Subcutaneous abdominal adipose tissue (tissue), 5 donors: ENCODE data around the gene MYLK.
A peak's percentile ranks its signal among the peaks of the same experiment; 100 is the strongest.

Experiments
- H3K27ac ChIP-seq: one replicate; pipeline ENCODE4 v1.7.0; 2013; ENCODE audit warnings: low read depth, mild to moderate bottlenecking, inconsistent platforms, low read length, moderate library complexity
- H3K27me3 ChIP-seq, 5 donors: one replicate each; pipeline ENCODE4 v1.7.0; 2013; ENCODE audit warnings: low read length in 5 of 5, inconsistent platforms in 1 of 5; ENCODE audit not compliant: control insufficient read depth in 5 of 5, insufficient read depth in 4 of 5
- H3K36me3 ChIP-seq, 5 donors: one replicate each; pipeline ENCODE4 v1.7.0; 2013; ENCODE audit warnings: low read length in 5 of 5; ENCODE audit not compliant: control insufficient read depth in 5 of 5, insufficient read depth in 5 of 5
- H3K4me1 ChIP-seq, 5 donors: one replicate each; pipeline ENCODE4 v1.7.0; 2013; ENCODE audit warnings: low read length in 5 of 5, mild to moderate bottlenecking in 3 of 5, moderate library complexity in 1 of 5; ENCODE audit not compliant: control insufficient read depth in 5 of 5, insufficient read depth in 5 of 5
- H3K4me3 ChIP-seq, 5 donors: one replicate each; pipeline ENCODE4 v1.7.0; 2013; ENCODE audit warnings: low read length in 5 of 5, low read depth in 1 of 5
- H3K9ac ChIP-seq, 5 donors: one replicate each; pipeline ENCODE4 v1.7.0; 2013; ENCODE audit warnings: low read length in 5 of 5, mild to moderate bottlenecking in 4 of 5, moderate library complexity in 3 of 5
- H3K9me3 ChIP-seq, 5 donors: one replicate each; pipeline ENCODE4 v1.7.0; 2013; ENCODE audit warnings: low read length in 5 of 5; ENCODE audit not compliant: control insufficient read depth in 5 of 5
- donor health status: healthy.
- donor health status: healthy.
- donor health status: healthy.
- donor health status: healthy.
- donor health status: healthy.

The MYLK gene, protein sequence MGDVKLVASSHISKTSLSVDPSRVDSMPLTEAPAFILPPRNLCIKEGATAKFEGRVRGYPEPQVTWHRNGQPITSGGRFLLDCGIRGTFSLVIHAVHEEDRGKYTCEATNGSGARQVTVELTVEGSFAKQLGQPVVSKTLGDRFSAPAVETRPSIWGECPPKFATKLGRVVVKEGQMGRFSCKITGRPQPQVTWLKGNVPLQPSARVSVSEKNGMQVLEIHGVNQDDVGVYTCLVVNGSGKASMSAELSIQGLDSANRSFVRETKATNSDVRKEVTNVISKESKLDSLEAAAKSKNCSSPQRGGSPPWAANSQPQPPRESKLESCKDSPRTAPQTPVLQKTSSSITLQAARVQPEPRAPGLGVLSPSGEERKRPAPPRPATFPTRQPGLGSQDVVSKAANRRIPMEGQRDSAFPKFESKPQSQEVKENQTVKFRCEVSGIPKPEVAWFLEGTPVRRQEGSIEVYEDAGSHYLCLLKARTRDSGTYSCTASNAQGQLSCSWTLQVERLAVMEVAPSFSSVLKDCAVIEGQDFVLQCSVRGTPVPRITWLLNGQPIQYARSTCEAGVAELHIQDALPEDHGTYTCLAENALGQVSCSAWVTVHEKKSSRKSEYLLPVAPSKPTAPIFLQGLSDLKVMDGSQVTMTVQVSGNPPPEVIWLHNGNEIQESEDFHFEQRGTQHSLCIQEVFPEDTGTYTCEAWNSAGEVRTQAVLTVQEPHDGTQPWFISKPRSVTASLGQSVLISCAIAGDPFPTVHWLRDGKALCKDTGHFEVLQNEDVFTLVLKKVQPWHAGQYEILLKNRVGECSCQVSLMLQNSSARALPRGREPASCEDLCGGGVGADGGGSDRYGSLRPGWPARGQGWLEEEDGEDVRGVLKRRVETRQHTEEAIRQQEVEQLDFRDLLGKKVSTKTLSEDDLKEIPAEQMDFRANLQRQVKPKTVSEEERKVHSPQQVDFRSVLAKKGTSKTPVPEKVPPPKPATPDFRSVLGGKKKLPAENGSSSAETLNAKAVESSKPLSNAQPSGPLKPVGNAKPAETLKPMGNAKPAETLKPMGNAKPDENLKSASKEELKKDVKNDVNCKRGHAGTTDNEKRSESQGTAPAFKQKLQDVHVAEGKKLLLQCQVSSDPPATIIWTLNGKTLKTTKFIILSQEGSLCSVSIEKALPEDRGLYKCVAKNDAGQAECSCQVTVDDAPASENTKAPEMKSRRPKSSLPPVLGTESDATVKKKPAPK (N-terminal part only)

GRCh38 chr3:123884203-123884831 is at the start of gene MYLK:
MYLK (minus strand) TSS chr3:123884332; CDS start chr3:123793841, 90,491 bp downstream.
- Histone ChIP-seq H3K9ac (peak within 1 kb of the TSS in 4 of 5 donors; percentile 20 to 68 (median 44)), H3K9me3 (no peaks in the 10 kb centered on the region), H3K27me3 (peaks cover 0 to 3% (median 0%) of the 10 kb centered on the region in 5 donors), H3K4me3 (peak within 1 kb of the TSS; percentile 58 to 81 (median 68)), H3K27ac (no peak within 1 kb of the TSS), H3K36me3 (no peaks in the 10 kb centered on the region), H3K4me1 (peaks cover 0 to 17% (median 15%) of the 10 kb centered on the region in 5 donors)

DNA sequence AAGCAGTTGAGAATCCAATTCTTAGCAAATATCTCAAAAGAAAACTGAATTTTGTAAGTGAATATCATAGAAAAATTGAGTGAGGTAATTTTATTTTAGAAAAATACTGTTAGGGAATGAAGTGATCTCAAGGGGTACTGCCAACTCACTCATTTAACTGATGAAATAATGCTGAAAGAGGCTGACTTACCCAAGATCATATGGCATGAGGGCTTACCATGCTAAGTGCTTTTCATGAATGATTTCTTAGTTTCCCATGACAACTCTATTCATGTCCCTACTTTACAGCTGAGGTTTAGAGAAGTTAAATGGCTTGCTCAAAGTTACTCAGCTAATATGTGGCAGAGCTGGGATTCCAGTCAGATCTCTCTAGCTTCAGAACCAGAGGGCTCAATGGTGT is 46.3 kb upstream of the MYLK start:
- Histone ChIP-seq H3K27me3 (no peaks in the 10 kb centered on the region), H3K36me3 (peaks cover 6 to 25% (median 19%) of the 10 kb centered on the region in 5 donors), H3K27ac (no peak overlapping the region), H3K9ac (no peak overlapping the region), H3K4me1 (no peaks in the 10 kb centered on the region), H3K9me3 (no peaks in the 10 kb centered on the region), H3K4me3 (no peak overlapping the region)

- no peak overlapping the region for H3K27ac ChIP-seq
Observed at GRCh38 chr3:123929325-123929724, 45.2 kb upstream of the MYLK start.

GRCh38 chr3:123926396-123926795 is 42.3 kb upstream of the MYLK start:
- Histone ChIP-seq H3K4me1 (no peaks in the 10 kb centered on the region), H3K27me3 (no peaks in the 10 kb centered on the region), H3K9me3 (peaks cover 0 to 11% (median 6%) of the 10 kb centered on the region in 5 donors), H3K36me3 (peaks cover 6 to 27% (median 12%) of the 10 kb centered on the region in 5 donors), H3K4me3 (no peak overlapping the region), H3K27ac (no peak overlapping the region), H3K9ac (no peak overlapping the region)

More at GRCh38 chr3:123929325-123929724, 45.2 kb upstream of the MYLK start:
- Histone ChIP-seq H3K27me3 (no peaks in the 10 kb centered on the region), H3K9ac (no peak overlapping the region), H3K4me3 (no peak overlapping the region), H3K36me3 (peaks cover 6 to 27% (median 20%) of the 10 kb centered on the region in 5 donors), H3K9me3 (no peaks in the 10 kb centered on the region), H3K4me1 (no peaks in the 10 kb centered on the region)

GRCh38 chr3:123920868-123921267 is 36.7 kb upstream of the MYLK start:
- no peak overlapping the region for H3K27ac ChIP-seq
- H3K4me3 ChIP-seq = no peak overlapping the region
- peaks cover 5 to 24% (median 18%) of the 10 kb centered on the region in 5 donors for H3K9me3 ChIP-seq
- H3K9ac ChIP-seq = no peak overlapping the region
- no peaks in the 10 kb centered on the region for H3K27me3 ChIP-seq
- peaks cover 0 to 32% (median 19%) of the 10 kb centered on the region in 5 donors for H3K36me3 ChIP-seq
- no peaks in the 10 kb centered on the region for H3K4me1 ChIP-seq

GRCh38 chr3:123920383-123920782 is 36.3 kb upstream of the MYLK start:
- Histone ChIP-seq H3K9me3 (peaks cover 5 to 24% (median 18%) of the 10 kb centered on the region in 5 donors), H3K4me1 (no peaks in the 10 kb centered on the region), H3K27ac (no peak overlapping the region), H3K36me3 (peaks cover 0 to 32% (median 19%) of the 10 kb centered on the region in 5 donors), H3K27me3 (no peaks in the 10 kb centered on the region), H3K4me3 (no peak overlapping the region), H3K9ac (no peak overlapping the region)

DNA sequence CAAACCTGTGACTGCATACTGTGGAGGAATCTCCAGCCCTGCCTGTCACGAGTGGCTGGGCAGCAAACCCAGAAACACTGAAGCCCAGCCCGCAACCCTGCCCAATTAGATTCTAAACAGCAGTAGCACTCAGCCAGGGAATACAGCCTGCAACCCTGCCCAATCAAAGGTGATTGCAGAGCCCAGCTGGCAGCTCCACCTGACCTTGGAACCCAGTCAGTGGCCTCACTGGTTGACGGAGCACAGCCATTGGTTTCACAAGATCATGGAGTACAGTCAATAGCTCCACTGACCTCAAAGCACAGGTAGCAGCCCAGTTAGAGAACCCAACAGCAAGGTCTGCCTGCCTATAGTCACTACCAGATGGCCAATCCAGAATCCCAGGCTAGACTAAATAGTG is 35.2 kb upstream of the MYLK start:
- Histone ChIP-seq H3K27me3 (no peaks in the 10 kb centered on the region), H3K4me1 (no peaks in the 10 kb centered on the region), H3K4me3 (no peak overlapping the region), H3K27ac (no peak overlapping the region), H3K36me3 (peaks cover 0 to 34% (median 19%) of the 10 kb centered on the region in 5 donors), H3K9ac (no peak overlapping the region), H3K9me3 (peaks cover 5 to 24% (median 18%) of the 10 kb centered on the region in 5 donors)

GRCh38 chr3:123914829-123915228 is 30.7 kb upstream of the MYLK start:
- Histone ChIP-seq H3K4me1 (no peaks in the 10 kb centered on the region), H3K27ac (no peak overlapping the region), H3K36me3 (peaks cover 0 to 18% (median 10%) of the 10 kb centered on the region in 5 donors), H3K4me3 (no peak overlapping the region), H3K9ac (no peak overlapping the region), H3K9me3 (peaks cover 0 to 4% (median 0%) of the 10 kb centered on the region in 5 donors), H3K27me3 (no peaks in the 10 kb centered on the region)

GRCh38 chr3:123909785-123910184 is 25.7 kb upstream of the MYLK start:
- Histone ChIP-seq H3K27me3 (no peaks in the 10 kb centered on the region), H3K9ac (no peak overlapping the region), H3K36me3 (peaks cover 0 to 5% (median 2%) of the 10 kb centered on the region in 5 donors), H3K4me3 (no peak overlapping the region), H3K4me1 (no peaks in the 10 kb centered on the region), H3K9me3 (peaks cover 0 to 4% (median 0%) of the 10 kb centered on the region in 5 donors), H3K27ac (no peak overlapping the region)
